Panc1 (cell line): Measurements from ENCODE around the gene SLC25A38. TPM values are rescaled to one million over a fixed set of nuclear protein-coding genes. Genes with fewer than 3 reads are reported as not detected.

Experiments used
- ATAC-seq: fragments of 200-7000 bp; cut with Tn5 transposase; 2 replicates; pipeline ENCODE4 v1.9.1; 2020; ENCODE audit warnings: mild to moderate bottlenecking, moderate library complexity
- BruUV-seq: library from RNA; stranded (reverse); fragments of 400-500 nt; replicated peaks from 2 replicates; lab custom pipeline; 2021; lab: Mats Ljungman, UMichigan
- CTCF ChIA-PET: fragments of 300-600 bp; sonication (Branson Sonifier 250); formaldehyde crosslinking; loops from one replicate; lab custom pipeline; 2022; ENCODE audit warnings: antibody characterized with exemption; lab: Charles Lee
- POLR2A ChIA-PET: fragments of 300-600 bp; sonication (Branson Sonifier 250); formaldehyde crosslinking; loops from one replicate; lab custom pipeline; 2022; ENCODE audit warnings: antibody characterized with exemption; lab: Charles Lee
- DNase-seq: peaks from one replicate; pipeline ENCODE4 v3.0.0-alpha.2; 2010; ENCODE audit warnings: low read depth, low spot score
- H3K27ac ChIP-seq: 2 replicates; pipeline ENCODE4 v1.5.1; 2011; ENCODE audit warnings: mild to moderate bottlenecking, low read length, inconsistent platforms
- H3K27me3 ChIP-seq: fragments of 200-500 bp; sonication (Bioruptor generic); 2 replicates; pipeline ENCODE4 v1.6.0; 2014; ENCODE audit warnings: low read length, inconsistent platforms; ENCODE audit not compliant: control insufficient read depth, insufficient read depth
- H3K36me3 ChIP-seq: fragments of 200-500 bp; sonication (Bioruptor generic); 2 replicates; pipeline ENCODE4 v1.5.1; 2014; ENCODE audit warnings: inconsistent platforms, mild to moderate bottlenecking, low read length, moderate library complexity; ENCODE audit not compliant: control insufficient read depth, insufficient read depth
- H3K4me1 ChIP-seq: 2 replicates; pipeline ENCODE4 v1.5.1; 2011; ENCODE audit warnings: inconsistent platforms, mild to moderate bottlenecking, low read length, moderate library complexity; ENCODE audit not compliant: control insufficient read depth, insufficient read depth
- H3K4me3 ChIP-seq, 2 experiments: 2 replicates each; pipeline ENCODE4 v1.5.1; 2011 to 2012; ENCODE audit warnings: low read depth in 2 of 2, low read length in 2 of 2, mild to moderate bottlenecking in 2 of 2, inconsistent platforms in 1 of 2, moderate library complexity in 1 of 2
- H3K9me3 ChIP-seq: fragments of 200-500 bp; sonication (Bioruptor generic); 2 replicates; pipeline ENCODE4 v1.5.1; 2014; ENCODE audit warnings: low read depth, mild to moderate bottlenecking, inconsistent platforms, low read length, moderate library complexity; ENCODE audit not compliant: control insufficient read depth, insufficient read depth
- CTCF ChIP-seq: fragments of 450-650 bp; IDR thresholded peaks from 2 replicates; pipeline ENCODE4 v1.5.1; 2017; ENCODE audit warnings: mild to moderate bottlenecking
- POLR2AphosphoS5 ChIP-seq: IDR thresholded peaks from 2 replicates; pipeline ENCODE4 v1.6.1; 2012; ENCODE audit warnings: mild to moderate bottlenecking, low read depth, low read length, moderate library complexity
- REST ChIP-seq, 2 experiments: IDR thresholded peaks; 2 replicates each; pipeline ENCODE4 v1.6.1; 2011 to 2012; ENCODE audit warnings: low read depth in 2 of 2, control low read depth in 1 of 2, low read length in 1 of 2, mild to moderate bottlenecking in 1 of 2, moderate library complexity in 1 of 2; ENCODE audit not compliant: insufficient read depth in 1 of 2
- SIN3A ChIP-seq: IDR thresholded peaks from 2 replicates; pipeline ENCODE4 v1.6.1; 2012; ENCODE audit warnings: low read depth, mild to moderate bottlenecking, low read length, moderate library complexity, borderline replicate concordance; ENCODE audit not compliant: insufficient read depth
- TCF7L2 ChIP-seq: IDR thresholded peaks from 2 replicates; pipeline ENCODE4 v1.6.1; 2011; ENCODE audit warnings: mild to moderate bottlenecking, low read depth, low read length, inconsistent platforms
- in situ Hi-C: cut with HindIII; loops from 2 replicates; pipeline ENCODE4 v1.10.0; 2016; ENCODE audit warnings: low sequenced_read_pairs, low pct_unique_long_range_greater_than_20kb
- intact Hi-C: fragments of 100-400 bp; cut with micrococcal nuclease; formaldehyde crosslinking; loops from one replicate; pipeline ENCODE4 v1.10.0; 2022; ENCODE audit not compliant: unreplicated experiment
- total RNA-seq: library from RNA; stranded (reverse); gene quantifications from one replicate; pipeline ENCODE4 v1.2.1, GENCODE V29; 2021; ENCODE audit not compliant: unreplicated experiment

The SLC25A38 gene
- total RNA-seq, 1 experiment from 2014 or later, result 21.5 TPM

GRCh38 chr3:39372833-39373232 lies 10.3 kb upstream of the SLC25A38 start:
- POLR2A ChIA-PET, result no interaction called here
- intact Hi-C loops (loop anchor here (10.0 kb wide), 2 partner anchors 78 to 178 kb away; partner anchors contain the start of gene XIRP1), in situ Hi-C loops (no loop called here)
- DNase-seq (no peak), ATAC-seq (no peak)
- Histone ChIP-seq H3K27me3 (no peaks in the 10 kb centered on the region), H3K4me3 (no peak overlapping the region), H3K9me3 (no peaks in the 10 kb centered on the region), H3K27ac (no peak overlapping the region), H3K4me1 (no peaks in the 10 kb centered on the region), H3K36me3 (no peaks in the 10 kb centered on the region)
- TF ChIP-seq POLR2AphosphoS5 (no peak), CTCF (no peak), SIN3A (no peak), REST (IDR thresholded peaks at IDR 0.05; ENCODE audit: insufficient read depth in 1 of 2, low read depth in 2 of 2, low read length in 1 of 2) (no peak), TCF7L2 (no peak)
- BruUV-seq, result no TSS peak
- CTCF ChIA-PET, result no interaction called here

GRCh38 chr3:39376959-39377634 lies 6.1 kb upstream of the SLC25A38 start:
- ATAC-seq (no peak), DNase-seq (no peak)
- CTCF ChIA-PET, result no interaction called here
- no peaks in the 10 kb centered on the region for H3K4me1 ChIP-seq
- H3K9me3 ChIP-seq, result no peaks in the 10 kb centered on the region
- TF ChIP-seq REST (IDR thresholded peaks at IDR 0.05; ENCODE audit: insufficient read depth in 1 of 2, low read depth in 2 of 2, low read length in 1 of 2) (no peak), TCF7L2 (no peak), CTCF (no peak), SIN3A (no peak), POLR2AphosphoS5 (no peak)
- no TSS peak for BruUV-seq
- no peak overlapping the region for H3K4me3 ChIP-seq
- H3K27ac ChIP-seq, result no peak overlapping the region
- POLR2A ChIA-PET, result interaction anchor here (0.5 kb wide), 1 partner anchor 285 kb away, joined by 3 read pairs; no protein-coding TSS in a partner anchor
- intact Hi-C loops, result loop anchor here (10.0 kb wide), 2 partner anchors 82 to 182 kb away; partner anchors contain the start of gene XIRP1
- no peaks in the 10 kb centered on the region for H3K27me3 ChIP-seq
- in situ Hi-C loops, result no loop called here
- no peaks in the 10 kb centered on the region for H3K36me3 ChIP-seq
